ENCODE measurements around the gene PSMD13. TPM values are rescaled to one million over a fixed set of nuclear protein-coding genes. Genes with fewer than 3 reads are reported as not detected.
"Not testable (repeated sequence)": the region's sequence is repeated elsewhere in the genome, so short reads cannot be mapped to it uniquely, and the experiment has no call there.

Gene PSMD13
- total RNA-seq, 4 donors from 2014 or later = 69.6 to 124 (median 78.2) TPM

DNA sequence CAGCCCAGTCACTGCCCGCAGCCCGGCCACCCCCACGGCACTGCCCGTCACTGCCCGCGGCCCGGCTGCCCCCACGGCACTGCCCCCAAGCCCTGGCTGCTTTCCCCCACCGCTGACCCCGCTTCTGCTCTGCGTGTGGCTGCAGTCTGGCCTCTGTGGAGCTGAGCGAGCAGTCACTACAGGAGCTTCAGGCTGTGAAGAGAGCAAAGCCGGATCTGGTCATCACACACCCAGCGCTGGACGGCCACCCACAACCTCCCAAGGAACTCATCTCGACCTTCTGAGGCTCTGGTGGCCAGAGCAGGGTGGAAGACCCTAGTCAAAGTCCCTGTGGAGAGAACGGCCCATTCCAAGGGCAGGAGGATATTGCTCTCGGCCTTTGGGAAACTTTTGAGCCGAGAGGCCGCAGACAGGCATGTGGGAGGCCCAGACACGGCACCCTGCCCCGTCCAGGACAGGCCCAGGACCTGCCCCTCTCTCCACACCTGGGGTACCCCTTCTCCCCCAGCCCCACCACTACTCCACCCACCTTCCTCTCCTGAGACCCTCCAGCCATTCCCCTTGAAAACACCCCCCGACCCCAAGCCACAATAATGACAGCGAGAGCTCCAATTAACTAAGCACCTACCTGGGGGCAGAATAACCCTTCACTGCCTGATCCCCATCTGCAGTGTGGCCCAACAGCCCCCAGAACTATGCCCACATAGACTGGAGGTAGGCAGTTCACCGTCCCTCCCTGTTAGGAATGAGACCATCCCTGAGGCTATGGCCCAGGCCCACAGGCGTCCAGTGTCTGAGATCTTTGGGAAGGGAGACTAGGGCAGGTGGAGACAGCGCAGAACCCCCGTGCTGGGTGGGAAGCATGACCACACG is 48.5 kb downstream of the PSMD13 start:
- TF ChIP-seq, protein P1, sequence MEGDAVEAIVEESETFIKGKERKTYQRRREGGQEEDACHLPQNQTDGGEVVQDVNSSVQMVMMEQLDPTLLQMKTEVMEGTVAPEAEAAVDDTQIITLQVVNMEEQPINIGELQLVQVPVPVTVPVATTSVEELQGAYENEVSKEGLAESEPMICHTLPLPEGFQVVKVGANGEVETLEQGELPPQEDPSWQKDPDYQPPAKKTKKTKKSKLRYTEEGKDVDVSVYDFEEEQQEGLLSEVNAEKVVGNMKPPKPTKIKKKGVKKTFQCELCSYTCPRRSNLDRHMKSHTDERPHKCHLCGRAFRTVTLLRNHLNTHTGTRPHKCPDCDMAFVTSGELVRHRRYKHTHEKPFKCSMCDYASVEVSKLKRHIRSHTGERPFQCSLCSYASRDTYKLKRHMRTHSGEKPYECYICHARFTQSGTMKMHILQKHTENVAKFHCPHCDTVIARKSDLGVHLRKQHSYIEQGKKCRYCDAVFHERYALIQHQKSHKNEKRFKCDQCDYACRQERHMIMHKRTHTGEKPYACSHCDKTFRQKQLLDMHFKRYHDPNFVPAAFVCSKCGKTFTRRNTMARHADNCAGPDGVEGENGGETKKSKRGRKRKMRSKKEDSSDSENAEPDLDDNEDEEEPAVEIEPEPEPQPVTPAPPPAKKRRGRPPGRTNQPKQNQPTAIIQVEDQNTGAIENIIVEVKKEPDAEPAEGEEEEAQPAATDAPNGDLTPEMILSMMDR (IDR thresholded peaks at IDR 0.05) = no peak
- ATAC-seq (ENCODE audit: low FRiP score) (no peak), DNase-seq (ENCODE audit: low spot score) (no peak)

DNA sequence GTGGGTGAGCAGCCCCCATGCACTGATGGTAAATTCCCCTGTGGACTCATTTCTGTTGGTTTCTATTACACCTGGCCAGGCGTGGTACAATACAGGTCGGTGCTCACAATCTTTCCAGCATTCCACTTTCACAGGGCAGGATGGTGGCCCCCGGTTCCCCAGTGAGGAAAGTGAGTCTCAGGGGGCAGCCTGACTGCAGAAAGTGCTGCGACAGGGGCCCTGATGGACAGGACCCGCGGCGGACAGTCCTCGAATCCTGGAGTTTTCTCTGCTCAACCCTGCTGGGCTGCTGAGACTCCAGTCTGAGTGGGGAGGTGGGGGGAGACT is 49.1 kb downstream of the PSMD13 start:
- TF ChIP-seq, protein P1 (IDR thresholded peaks at IDR 0.05) = no peak
- ATAC-seq (ENCODE audit: low FRiP score) (no peak), DNase-seq (ENCODE audit: low spot score) (no peak)

DNA sequence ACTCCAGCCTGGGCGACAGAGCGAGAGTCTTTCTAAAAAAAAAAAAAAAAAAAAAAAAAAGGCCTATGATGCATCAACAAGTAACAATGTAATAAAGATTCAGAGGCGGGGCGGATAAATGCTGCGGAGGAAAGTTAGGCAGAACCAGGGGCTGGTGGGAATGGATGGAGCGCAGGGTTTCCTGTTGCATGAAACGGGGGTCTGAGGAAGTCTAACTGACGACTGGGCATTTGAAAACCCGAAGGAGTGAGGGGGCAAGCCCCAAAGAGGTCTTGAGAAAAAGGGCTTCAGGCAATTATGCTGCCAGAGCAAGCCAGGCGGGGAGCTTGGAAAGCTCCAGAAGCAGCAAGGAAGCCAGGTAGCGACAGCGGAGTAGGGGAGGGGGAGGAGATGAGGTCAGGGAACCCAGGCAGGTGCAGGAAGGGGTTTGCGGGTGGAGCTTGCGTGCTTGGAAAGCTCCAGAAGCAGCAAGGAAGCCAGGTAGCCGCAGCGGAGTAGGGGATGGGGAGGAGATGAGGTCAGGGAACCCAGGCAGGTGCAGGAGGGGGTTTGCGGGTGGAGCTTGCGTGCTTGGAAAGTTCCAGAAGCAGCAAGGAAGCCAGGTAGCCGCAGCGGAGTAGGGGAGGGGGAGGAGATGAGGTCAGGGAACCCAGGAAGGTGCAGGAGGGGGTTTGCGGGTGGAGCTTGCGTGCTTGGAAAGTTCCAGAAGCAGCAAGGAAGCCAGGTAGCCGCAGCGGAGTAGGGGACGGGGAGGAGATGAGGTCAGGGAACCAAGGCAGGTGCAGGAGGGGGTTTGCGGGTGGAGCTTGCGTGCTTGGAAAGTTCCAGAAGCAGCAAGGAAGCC is 50.4 kb downstream of the PSMD13 start:
- DNase-seq (ENCODE audit: low spot score) = not testable (repeated sequence)

DNA sequence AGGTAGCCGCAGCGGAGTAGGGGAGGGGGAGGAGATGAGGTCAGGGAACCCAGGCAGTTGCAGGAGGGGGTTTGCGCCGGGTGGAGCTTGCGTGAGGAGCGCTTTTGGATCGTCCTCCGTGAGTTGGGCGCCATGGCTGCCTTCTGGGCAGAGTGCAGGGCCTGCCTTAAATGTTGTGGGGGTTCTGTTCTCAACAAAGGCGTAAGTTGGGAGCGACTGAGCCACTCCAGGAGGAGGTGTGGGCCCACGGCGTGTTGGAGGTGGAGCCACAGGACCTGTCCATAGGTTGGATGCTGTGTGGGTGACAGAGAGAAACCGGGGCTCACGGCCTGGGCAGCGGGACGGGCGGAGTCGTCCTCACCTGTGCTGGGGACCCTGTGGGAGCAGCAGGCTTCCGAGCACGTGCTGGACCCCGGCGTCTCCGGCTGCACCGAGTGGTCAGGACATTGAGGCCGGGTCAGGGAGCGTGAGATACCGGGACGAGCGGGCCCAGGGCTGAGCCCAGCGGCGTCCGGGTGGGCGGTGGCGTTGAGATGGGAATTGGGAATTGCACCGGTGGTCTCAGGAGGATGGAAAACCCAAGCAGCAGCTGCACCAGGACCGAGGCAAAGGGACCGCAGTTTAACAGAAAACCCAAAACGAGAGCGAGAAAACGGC is 51.2 kb downstream of the PSMD13 start:
- no peak for ATAC-seq (ENCODE audit: low FRiP score)
- DNase-seq (ENCODE audit: low spot score) = no peak
- TF ChIP-seq, protein P1 (IDR thresholded peaks at IDR 0.05) = no peak

More for the DNA sequence above, 50.4 kb downstream of the PSMD13 start:
- ATAC-seq (ENCODE audit: low FRiP score) = not testable (repeated sequence)

DNA sequence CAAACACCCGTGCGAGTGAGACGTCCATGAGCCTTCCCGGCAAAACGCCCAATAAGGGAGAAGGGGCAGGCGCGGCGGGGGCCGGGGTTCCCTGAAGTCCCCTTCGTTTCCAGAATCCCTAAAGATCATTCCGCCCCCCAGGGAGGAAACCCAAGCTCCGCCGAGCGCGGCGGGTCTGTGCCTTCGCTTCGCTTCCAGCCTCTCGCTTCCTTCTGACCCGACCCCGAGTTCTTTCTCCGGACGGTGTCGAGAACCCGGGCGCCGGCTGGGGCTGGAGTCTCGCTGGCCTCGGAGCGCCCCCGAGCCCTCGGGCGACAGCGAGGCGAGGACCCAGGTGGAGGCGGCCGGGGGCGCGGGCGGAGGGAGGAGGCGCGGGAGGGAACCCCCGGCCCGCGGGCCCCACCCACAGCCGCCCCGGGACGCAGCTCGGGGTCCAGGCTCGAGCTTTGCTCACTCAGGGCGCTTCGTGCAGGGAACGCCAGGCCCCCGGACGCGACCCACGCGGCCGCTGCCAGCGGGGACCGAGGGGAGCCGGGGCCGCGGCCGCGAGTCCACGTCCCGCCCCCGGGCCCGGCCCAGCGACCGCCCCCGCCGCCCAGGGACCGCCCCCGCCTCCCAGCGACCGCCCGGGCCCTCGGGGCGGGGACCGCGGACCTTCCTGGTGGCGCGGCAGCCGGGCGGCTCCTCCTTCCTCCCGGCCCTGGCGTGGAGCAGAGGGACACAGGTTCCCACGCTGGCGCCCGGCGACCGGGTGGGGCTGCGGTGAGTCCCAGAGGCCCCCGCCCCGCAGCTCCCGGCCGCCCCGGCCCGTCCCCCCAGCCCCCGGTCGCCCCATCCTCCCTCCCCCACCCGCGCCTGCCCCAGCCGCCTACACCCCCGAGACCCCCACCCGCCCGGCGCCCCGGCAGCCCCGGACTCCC is 52.0 kb downstream of the PSMD13 start, which contains the start of gene PGGHG:
TSS of gene PGGHG (plus strand) at position 649 of the 920 bp plus-strand sequence. CDS start 691 bp downstream, outside the sequence.
- ATAC-seq (ENCODE audit: low FRiP score) (peak; percentile 42), DNase-seq (ENCODE audit: low spot score) (no peak)
- TF ChIP-seq, protein P1 (IDR thresholded peaks at IDR 0.05) = no peak

DNA sequence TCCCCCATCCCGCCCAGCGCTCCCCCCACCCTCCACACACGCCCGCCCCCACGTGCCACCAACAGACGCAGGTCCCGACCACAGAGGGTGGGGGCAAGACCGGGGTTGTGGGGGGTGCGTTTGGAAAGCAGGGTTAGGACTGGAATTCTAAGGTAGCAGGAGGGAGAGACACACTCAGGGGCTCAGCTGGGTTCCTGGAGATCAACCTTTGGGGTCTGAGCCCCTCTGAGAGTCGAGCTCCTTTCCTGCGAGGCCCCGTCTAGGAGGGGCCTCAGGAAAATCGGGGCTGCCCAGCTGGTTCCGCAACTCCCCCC is 52.6 kb downstream of the PSMD13 start:
- TF ChIP-seq, protein P1 (IDR thresholded peaks at IDR 0.05) = no peak
- no peak for ATAC-seq (ENCODE audit: low FRiP score)
- DNase-seq (ENCODE audit: low spot score) = no peak

All from omental fat pad (tissue), 4 donors.